Spleen (tissue), 13 donors: Measurements from ENCODE around the gene EPB41L4A. TPM values are rescaled to one million over a fixed set of nuclear protein-coding genes. Genes with fewer than 3 reads are reported as not detected.
"Not testable (repeated sequence)": the region's sequence is repeated elsewhere in the genome, so short reads cannot be mapped to it uniquely, and the experiment has no call there.

Experiments
- DNase-seq: peaks from one replicate; pipeline ENCODE4 v3.0.0-alpha.2; 2020
- H3K27ac ChIP-seq, 8 donors: fragments of 200-600 bp; sonication (generic) in 7 of 8; 1 replicate in 4 of 8; 2 replicates in 4 of 8; pipeline versions ENCODE4 v1.5.0 to v1.8.0; 2016 to 2021; ENCODE audit warnings: inconsistent platforms in 4 of 8, mild to moderate bottlenecking in 4 of 8, moderate library complexity in 1 of 8
- H3K27me3 ChIP-seq, 7 donors: fragments of 200-600 bp; sonication (generic) in 6 of 7; replicated peaks in 1 of 7; 1 replicate in 4 of 7; 2 replicates in 3 of 7; pipeline versions ENCODE4 v1.5.0 to v1.8.0; 2016 to 2021; ENCODE audit warnings: inconsistent platforms in 3 of 7, mild to moderate bottlenecking in 1 of 7
- H3K36me3 ChIP-seq, 6 donors: fragments of 200-600 bp; sonication (generic) in 5 of 6; 1 replicate in 4 of 6; 2 replicates in 2 of 6; pipeline versions ENCODE4 v1.5.0 to v1.8.0; 2016 to 2021; ENCODE audit warnings: inconsistent platforms in 2 of 6
- H3K4me1 ChIP-seq, 6 donors: fragments of 200-600 bp; sonication (generic) in 5 of 6; 1 replicate in 3 of 6; 2 replicates in 3 of 6; pipeline versions ENCODE4 v1.5.0 to v1.8.0; 2016 to 2021; ENCODE audit warnings: inconsistent platforms in 3 of 6
- H3K4me3 ChIP-seq, 8 donors: fragments of 200-600 bp; sonication (generic) in 7 of 8; 1 replicate in 4 of 8; 2 replicates in 4 of 8; pipeline versions ENCODE4 v1.5.0 to v1.8.0; 2016 to 2021; ENCODE audit warnings: inconsistent platforms in 4 of 8, mild to moderate bottlenecking in 4 of 8, moderate library complexity in 2 of 8
- H3K9me3 ChIP-seq, 8 donors: fragments of 200-600 bp; sonication (generic) in 7 of 8; 1 replicate in 4 of 8; 2 replicates in 4 of 8; pipeline versions ENCODE4 v1.5.0 to v1.8.0; 2016 to 2021; ENCODE audit warnings: inconsistent platforms in 4 of 8
- POLR2A ChIP-seq, 3 donors: fragments of 450-650 bp; IDR thresholded peaks; one replicate each; pipeline ENCODE4 v1.5.1; 2017; ENCODE audit warnings: antibody characterized with exemption in 3 of 3, mild to moderate bottlenecking in 1 of 3
- POLR2AphosphoS5 ChIP-seq, 3 donors: sonication (generic); formaldehyde crosslinking; IDR thresholded peaks; one replicate each; pipeline ENCODE4 v1.5.1; 2017; ENCODE audit warnings: antibody characterized with exemption in 3 of 3
- WGBS, 5 donors: extraction: QIAGEN DNeasy Blood & Tissue Kit in 3 of 5; methylation state at CpG; one replicate each; pipeline versions ENCODE4 v1.1.5 to v1.1.7; 2013 to 2018; 5-methylcytosine and 5-hydroxymethylcytosine counted together
- intact Hi-C: fragments of 100-400 bp; cut with DNase I; formaldehyde crosslinking; loops from one replicate; pipeline ENCODE4 v1.15.0; 2023; ENCODE audit warnings: low total_unique reads
- long read RNA-seq, 2 donors: transcript quantifications; one replicate each; lab custom pipeline, GENCODE V29; 2026
- polyA plus RNA-seq, 3 donors: library from polyadenylated mRNA; stranded (reverse); fragments of 200-250 nt; gene quantifications; one replicate each; pipeline ENCODE4 v1.2.1, GENCODE V29; 2013
- total RNA-seq, 7 donors: library from RNA; depleted of rRNA in 3 of 7; stranded (reverse); fragments of >200 nt in 3 of 7; fragmentation: NEBNext Ultra II Directional in 4 of 7; extraction: Animal tissue kit (Norgen Biotek cat#: 25700) in 4 of 7; gene quantifications; one replicate each; pipeline versions ENCODE4 v1.1.0 to v1.2.1, GENCODE V29; 2016 to 2021
- TF ChIP-seq, protein P1 (sequence below), 11 experiments: fragments of 200-600 bp in 7 of 11; fragments of 450-650 bp in 4 of 11; sonication (generic) in 4 of 11; IDR thresholded peaks in 8 of 11; conservative IDR thresholded peaks in 3 of 11; 1 replicate in 7 of 11; 2 replicates in 4 of 11; pipeline versions ENCODE4 v1.4.0 to v1.8.0; 2016 to 2021; ENCODE audit warnings: antibody characterized with exemption in 11 of 11, inconsistent platforms in 4 of 11, mild to moderate bottlenecking in 1 of 11
- donor health status: healthy with polysubstance abuse.
- donor health status: DM: no; HTN: no; CAD: no; lungs with moderate emphysema.
- donor health status: DM: no; HTN: no; CAD: no.
- donor health status: Bipolar disorder and iron deficiency.
- donor health status: healthy.
- donor health status: DM: no; HTN: no; CAD: no.
- donor health status: DM: yes; HTN: yes; CAD: no.

EPB41L4A gene, protein sequence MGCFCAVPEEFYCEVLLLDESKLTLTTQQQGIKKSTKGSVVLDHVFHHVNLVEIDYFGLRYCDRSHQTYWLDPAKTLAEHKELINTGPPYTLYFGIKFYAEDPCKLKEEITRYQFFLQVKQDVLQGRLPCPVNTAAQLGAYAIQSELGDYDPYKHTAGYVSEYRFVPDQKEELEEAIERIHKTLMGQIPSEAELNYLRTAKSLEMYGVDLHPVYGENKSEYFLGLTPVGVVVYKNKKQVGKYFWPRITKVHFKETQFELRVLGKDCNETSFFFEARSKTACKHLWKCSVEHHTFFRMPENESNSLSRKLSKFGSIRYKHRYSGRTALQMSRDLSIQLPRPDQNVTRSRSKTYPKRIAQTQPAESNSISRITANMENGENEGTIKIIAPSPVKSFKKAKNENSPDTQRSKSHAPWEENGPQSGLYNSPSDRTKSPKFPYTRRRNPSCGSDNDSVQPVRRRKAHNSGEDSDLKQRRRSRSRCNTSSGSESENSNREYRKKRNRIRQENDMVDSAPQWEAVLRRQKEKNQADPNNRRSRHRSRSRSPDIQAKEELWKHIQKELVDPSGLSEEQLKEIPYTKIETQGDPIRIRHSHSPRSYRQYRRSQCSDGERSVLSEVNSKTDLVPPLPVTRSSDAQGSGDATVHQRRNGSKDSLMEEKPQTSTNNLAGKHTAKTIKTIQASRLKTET
- total RNA-seq = 10 to 100 TPM; 11.1 to 28.1 (median 15.6) TPM
- polyA plus RNA-seq = 1 to 10 TPM; 1.4 to 4.2 (median 2.0) TPM
- long read RNA-seq, donor 1 = 0 reads
- long read RNA-seq, donor 2 = 0 reads

DNA sequence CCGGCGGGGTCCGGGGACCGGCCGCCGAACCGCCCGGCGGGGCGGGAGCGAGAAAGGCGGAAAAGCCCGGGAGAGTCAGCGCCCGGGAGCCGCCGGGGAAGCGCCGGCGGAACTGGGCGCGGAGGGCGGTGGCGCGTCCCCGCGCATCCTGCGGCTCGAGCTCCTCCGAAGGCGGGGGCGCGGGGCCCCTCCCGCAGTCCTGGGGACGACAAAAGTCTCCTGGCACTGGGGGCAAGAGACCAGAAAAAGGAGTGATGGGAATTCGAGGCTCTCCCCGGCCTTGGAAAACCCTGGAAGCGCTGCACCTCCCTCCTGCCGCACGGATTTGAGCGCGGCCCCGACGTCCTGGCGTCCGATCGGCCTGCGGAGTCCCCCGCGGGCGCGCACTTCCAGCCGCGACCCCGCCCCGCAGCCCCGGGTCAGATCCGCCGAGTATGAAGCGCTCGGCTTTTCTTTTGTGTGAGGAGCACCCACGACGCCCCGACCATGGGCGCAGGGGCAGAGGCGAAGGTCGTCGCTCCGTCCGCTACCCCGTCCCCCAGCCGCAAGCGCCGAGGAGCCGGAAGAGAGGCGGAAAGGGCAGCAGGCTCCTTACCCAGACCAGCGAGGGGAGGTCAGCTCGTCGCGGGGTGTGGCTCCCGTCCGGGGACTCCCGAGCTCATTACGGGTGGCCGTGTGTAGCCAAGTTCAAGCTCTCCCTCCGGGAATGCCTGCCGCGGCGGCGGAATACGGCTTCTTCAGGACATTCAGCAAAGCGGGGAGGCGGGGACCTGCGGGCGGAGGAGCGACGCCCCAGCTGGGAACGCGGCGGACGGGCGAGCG lies at the start of gene EPB41L4A:
Gene EPB41L4A (minus strand): TSS at position 114 of the 822 bp plus-strand sequence. CDS start 238 bp downstream, outside the sequence.
- Histone ChIP-seq H3K4me3 (peak within 1 kb of the TSS; percentile 60 to 97 (median 82)), H3K4me1 (peaks cover 0 to 47% (median 29%) of the 10 kb centered on the region in 6 donors), H3K27ac (peak within 1 kb of the TSS; percentile 48 to 88 (median 83)), H3K27me3 (peaks cover 0 to 68% (median 20%) of the 10 kb centered on the region in 7 donors), H3K9me3 (no peaks in the 10 kb centered on the region), H3K36me3 (no peaks in the 10 kb centered on the region)
- TF ChIP-seq POLR2AphosphoS5 (IDR thresholded peaks at IDR 0.05) = peak in 2 of 3 donors; percentile 9 to 63
- TF ChIP-seq, protein P1, sequence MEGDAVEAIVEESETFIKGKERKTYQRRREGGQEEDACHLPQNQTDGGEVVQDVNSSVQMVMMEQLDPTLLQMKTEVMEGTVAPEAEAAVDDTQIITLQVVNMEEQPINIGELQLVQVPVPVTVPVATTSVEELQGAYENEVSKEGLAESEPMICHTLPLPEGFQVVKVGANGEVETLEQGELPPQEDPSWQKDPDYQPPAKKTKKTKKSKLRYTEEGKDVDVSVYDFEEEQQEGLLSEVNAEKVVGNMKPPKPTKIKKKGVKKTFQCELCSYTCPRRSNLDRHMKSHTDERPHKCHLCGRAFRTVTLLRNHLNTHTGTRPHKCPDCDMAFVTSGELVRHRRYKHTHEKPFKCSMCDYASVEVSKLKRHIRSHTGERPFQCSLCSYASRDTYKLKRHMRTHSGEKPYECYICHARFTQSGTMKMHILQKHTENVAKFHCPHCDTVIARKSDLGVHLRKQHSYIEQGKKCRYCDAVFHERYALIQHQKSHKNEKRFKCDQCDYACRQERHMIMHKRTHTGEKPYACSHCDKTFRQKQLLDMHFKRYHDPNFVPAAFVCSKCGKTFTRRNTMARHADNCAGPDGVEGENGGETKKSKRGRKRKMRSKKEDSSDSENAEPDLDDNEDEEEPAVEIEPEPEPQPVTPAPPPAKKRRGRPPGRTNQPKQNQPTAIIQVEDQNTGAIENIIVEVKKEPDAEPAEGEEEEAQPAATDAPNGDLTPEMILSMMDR (IDR thresholded peaks at IDR 0.05 in 8 of 11, conservative IDR thresholded peaks at IDR 0.05 in 3 of 11) = no peak
- peak; percentile 86 for DNase-seq
- WGBS, 5 donors = 1 to 2% (median 1%) methylated on average over 69 to 103 of the region's 103 CpGs
- intact Hi-C loops = no loop called here

DNA sequence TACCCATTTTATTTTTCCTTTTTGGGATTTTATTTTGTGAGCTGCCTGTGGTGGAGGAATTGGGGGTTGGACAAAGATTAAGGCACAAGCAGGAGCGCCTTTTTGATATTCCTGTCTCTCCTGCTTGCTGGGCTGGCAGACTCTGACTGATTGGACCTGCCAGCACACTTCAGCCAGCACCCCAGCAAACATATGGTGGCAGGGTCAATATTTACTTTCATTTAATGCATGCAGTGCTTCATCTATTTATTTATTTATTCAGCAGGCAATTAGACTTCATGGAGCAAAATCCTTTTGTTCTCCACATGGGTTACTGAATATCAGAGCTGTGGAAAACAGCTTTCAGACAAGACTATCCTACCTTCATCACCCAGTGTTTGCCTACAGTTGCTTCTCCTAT lies 48.4 kb upstream of the EPB41L4A start:
- no peak for TF ChIP-seq POLR2A (IDR thresholded peaks at IDR 0.05)
- TF ChIP-seq, protein P1 (IDR thresholded peaks at IDR 0.05 in 8 of 11, conservative IDR thresholded peaks at IDR 0.05 in 3 of 11) = no peak
- TF ChIP-seq POLR2AphosphoS5 (IDR thresholded peaks at IDR 0.05) = no peak
- H3K4me3 ChIP-seq = no peak overlapping the region
- intact Hi-C loops = no loop called here
- no peaks in the 10 kb centered on the region for H3K4me1 ChIP-seq
- no peak for DNase-seq
- H3K36me3 ChIP-seq = no peaks in the 10 kb centered on the region
- 79 to 91% (median 84%) methylated on average over 1 of the region's 1 CpG for WGBS, 5 donors
- no peak overlapping the region for H3K27ac ChIP-seq
- H3K9me3 ChIP-seq = peaks cover 0 to 8% (median 0%) of the 10 kb centered on the region in 8 donors
- peaks cover 0 to 7% (median 0%) of the 10 kb centered on the region in 7 donors for H3K27me3 ChIP-seq

DNA sequence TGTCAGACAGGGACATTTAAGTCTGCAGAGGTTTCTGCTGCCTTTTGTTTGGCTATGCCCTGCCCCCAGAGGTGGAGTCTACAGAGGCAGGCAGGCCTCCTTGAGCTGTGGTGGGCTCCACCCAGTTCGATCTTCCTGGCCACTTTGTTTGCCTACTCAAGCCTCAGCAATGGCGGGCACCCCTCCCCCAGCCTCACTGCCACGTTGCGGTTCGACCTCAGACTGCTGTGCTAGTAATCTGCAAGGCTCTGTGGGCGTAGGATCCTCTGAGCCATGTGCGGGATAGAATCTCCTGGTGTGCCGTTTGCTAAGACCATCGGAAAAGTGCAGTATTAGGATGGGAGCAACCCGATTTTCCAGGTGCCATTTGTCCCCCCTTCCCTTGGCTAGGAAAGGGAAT lies 47.2 kb upstream of the EPB41L4A start:
- WGBS, 5 donors = 86 to 92% (median 90%) methylated on average over 8 to 10 of the region's 10 CpGs
- H3K4me3 ChIP-seq, H3K4me1 ChIP-seq, intact Hi-C loops, H3K27ac ChIP-seq, DNase-seq, H3K36me3 ChIP-seq, H3K27me3 ChIP-seq: not testable (repeated sequence)
- peaks cover 0 to 11% (median 0%) of the 10 kb centered on the region in 8 donors for H3K9me3 ChIP-seq

DNA sequence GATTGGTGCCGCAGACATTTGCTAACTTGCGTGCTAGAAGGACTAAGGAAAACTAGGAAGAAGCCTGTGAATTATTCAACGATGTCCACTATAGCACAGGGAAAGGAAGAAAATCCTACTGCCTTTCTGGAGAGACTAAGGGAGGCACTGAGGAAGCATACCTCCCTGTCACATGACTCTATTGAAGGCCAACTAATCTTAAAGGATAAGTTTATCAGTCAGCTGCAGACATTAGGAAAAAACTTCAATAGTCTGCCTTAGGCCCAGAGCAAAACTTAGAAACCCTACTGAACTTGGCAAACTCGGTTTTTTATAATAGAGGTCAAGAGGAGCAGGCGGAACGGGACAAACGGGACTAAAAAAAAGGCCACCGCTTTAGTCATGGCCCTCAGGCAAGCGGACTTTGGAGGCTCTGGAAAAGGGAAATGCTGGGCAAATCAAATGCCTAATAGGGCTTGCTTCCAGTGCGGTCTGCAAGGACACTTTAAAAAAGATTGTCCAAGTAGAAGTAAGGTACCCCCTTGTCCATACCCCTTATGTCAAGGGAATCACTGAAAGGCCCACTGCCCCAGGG lies 28.2 kb upstream of the EPB41L4A start:
- H3K36me3 ChIP-seq, H3K4me3 ChIP-seq, intact Hi-C loops, H3K27ac ChIP-seq, H3K27me3 ChIP-seq, H3K9me3 ChIP-seq, H3K4me1 ChIP-seq, DNase-seq: not testable (repeated sequence)
- 84 to 91% (median 89%) methylated on average over 10 of the region's 10 CpGs for WGBS, 5 donors
